CD4-positive, alpha-beta T cell treated with Interleukin-15 for 4 hours (primary cell): ENCODE measurements around the gene ZNF536.
"Not testable (repeated sequence)": the region's sequence is repeated elsewhere in the genome, so short reads cannot be mapped to it uniquely, and the experiment has no call there.

Experiments used
- DNase-seq: peaks from one replicate; pipeline ENCODE4 v3.0.0-alpha.2; 2020; ENCODE audit warnings: low spot score

The ZNF536 gene

DNA sequence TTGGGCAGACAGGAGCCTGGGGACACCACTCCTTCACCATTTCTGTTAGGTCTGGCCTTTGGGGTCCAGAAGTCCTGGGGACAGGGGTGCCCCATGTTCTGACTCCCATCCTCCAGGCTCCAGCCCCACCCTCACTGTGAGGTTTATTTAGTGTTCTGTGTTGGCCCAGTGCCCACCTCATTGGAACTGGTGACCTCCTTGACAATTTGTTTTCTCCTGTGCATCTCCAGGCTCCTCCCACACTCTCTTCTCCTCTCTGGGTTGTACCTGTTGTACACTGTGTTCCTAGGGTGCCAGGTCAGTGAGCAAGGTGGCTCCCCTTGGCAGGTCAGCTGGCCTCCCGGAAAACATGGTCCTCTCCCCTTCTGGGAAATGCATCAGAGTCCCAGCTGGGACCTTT is 110.8 kb downstream of the ZNF536 start:
- DNase-seq = no peak

DNA sequence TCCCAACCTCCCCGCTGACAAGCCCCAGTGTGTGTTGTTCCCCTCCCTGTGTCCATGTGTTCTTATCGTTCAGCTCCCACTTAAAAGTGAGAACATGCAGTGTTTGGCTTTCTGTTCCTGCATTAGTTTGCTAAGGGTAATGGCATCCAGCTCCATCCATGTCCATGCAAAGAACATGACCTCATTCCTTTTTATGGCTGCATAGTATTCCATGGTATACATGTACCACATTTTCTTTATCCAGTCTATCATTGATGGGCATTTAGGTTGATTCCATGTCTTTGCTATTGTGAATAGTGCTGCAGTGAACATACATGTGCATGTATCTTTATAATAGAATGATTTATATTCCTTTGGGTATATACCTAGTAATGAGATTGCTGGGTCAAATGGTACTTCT is 114.1 kb downstream of the ZNF536 start:
- not testable (repeated sequence) for DNase-seq

DNA sequence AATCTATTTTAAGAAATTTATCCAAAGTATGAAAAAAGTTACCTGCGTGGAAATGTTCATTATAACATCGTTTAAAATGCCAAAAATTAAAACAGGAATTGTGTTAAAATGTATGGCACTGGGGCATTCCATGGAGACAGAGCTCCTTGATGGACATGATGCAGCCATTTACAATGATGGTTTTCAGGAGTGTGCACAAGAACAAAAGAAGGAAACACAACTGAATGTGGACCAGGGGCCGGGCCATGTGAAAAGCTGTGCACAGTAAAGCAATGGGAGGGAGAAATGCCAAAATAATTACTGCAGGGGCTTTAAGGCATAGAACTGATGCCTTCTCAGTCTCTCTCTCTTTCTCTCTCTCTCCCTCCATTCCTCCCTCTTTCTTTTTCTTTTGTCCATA is 115.0 kb downstream of the ZNF536 start:
- DNase-seq = no peak

GRCh38 chr19:30488191-30488590 is 116.0 kb downstream of the ZNF536 start:
- DNase-seq = no peak

GRCh38 chr19:30490760-30491159 is 118.6 kb downstream of the ZNF536 start:
- no peak for DNase-seq

GRCh38 chr19:30492586-30493270 is 120.5 kb downstream of the ZNF536 start:
- DNase-seq = no peak

- DNase-seq = no peak
These were observed 124.8 kb downstream of the ZNF536 start for GRCh38 chr19:30497034-30497433.

GRCh38 chr19:30498085-30498484 is 125.9 kb downstream of the ZNF536 start:
- DNase-seq = not testable (repeated sequence)

- no peak for DNase-seq
These were observed 126.5 kb downstream of the ZNF536 start for GRCh38 chr19:30498707-30499106.

GRCh38 chr19:30504272-30504671 is 132.1 kb downstream of the ZNF536 start:
- no peak for DNase-seq

DNA sequence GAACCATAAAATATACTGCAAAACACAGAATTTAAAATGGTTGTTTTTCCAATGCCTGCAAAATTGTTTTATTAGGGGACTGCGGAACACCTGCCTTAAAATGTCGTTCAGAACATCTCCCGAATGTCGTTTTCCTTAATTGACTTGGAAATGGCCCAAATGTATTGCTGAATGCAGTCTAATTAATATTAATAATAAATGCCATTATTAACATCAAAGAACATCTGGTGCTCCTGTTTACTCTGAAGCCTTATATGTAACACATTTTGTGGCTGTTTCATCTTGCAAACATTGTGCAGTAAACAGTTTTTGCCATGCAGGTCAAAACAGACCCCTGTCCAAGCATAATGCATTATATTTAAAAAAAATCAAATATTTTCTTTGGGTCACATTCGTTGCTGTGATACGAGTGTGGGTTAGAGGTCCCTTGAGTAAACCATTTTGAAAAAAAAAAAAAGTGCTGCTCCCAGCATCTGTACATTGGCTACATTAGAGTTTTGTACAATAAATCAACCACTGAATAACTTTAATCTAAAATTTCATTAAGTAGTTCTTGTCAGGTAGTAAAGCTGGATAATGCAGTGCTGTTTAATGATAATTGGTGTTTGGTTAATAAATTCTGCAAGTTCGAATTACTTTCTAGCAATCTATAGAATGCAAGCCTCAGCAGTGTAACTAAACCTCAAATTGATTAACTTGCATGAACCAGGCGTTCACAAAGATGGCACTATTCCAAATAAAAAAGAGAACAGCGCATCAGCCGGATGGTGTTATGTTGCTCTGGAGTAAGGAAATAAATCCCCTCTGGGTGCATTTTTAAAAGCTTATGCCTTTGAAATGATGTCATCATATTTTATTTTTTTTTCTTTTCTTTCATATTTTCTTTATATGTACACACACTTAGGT is 140.2 kb downstream of the ZNF536 start:
- no peak for DNase-seq

DNA sequence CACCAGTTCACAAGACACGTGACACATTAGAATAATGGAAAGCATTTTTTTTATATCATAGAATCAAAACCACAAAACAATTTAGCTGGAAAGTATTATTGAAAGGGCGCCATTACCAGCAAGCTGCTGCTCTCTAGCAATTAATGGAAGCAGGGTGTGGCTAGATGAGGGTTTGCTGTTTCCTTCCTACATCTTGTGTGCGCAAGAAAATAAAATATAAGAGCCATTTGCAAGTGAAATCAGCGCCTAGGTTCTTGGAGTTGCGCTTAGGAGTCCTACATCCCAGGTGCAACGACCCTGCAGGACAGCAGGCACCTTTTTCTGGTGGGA is 140.9 kb downstream of the ZNF536 start:
- no peak for DNase-seq

GRCh38 chr19:30516111-30516510 is 143.9 kb downstream of the ZNF536 start:
- no peak for DNase-seq

DNA sequence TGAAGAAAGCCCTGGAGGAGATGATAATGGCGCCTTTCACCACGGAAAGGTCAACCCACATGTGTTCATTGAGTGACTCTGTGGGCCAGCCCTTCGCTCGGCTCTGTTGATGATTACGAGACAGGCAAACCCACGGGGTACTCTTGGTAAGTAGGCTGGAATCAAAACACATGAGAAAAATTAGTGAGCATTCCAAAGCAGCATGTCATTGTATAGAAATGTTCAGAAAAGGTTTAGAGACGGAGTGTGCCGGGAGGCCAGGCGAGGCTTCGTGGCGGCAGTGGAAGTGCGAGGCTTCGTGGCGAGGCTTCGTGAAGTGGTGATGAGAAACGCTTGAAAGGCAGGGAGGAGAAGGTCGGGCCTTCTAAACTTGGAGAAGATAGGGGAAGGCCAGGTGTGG is 144.3 kb downstream of the ZNF536 start:
- DNase-seq = no peak

DNA sequence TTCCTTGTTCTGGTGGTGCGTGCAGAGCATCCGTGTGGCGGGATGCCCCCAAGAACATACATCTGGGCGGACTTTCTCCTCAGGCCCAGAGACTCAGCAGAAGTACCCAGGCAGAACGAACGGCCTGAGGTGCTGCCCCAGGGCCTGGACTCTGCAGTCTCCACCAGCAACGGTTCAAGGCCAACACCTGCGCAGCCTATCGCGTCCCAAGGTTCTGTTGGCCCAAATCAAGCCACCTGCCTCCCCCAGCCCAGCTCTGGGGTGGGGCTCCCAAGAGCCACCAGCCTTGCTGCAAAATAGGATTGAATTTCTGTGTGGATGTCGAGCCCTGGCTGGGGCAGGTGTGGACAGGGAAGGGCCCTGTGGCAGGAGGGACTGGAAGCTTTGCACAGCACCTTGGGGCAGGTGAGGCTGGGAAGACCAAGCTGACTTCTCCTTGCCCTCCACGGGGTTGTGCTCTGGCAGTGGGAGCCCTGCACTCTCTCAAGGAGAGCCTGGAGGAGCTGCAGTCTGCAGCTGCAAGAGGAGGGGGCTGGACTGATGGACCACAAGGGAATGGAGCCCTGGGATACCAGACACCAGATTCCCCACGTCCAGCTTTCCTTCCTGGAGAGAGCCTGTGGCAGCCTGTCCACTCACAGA is 146.9 kb downstream of the ZNF536 start:
- no peak for DNase-seq

DNA sequence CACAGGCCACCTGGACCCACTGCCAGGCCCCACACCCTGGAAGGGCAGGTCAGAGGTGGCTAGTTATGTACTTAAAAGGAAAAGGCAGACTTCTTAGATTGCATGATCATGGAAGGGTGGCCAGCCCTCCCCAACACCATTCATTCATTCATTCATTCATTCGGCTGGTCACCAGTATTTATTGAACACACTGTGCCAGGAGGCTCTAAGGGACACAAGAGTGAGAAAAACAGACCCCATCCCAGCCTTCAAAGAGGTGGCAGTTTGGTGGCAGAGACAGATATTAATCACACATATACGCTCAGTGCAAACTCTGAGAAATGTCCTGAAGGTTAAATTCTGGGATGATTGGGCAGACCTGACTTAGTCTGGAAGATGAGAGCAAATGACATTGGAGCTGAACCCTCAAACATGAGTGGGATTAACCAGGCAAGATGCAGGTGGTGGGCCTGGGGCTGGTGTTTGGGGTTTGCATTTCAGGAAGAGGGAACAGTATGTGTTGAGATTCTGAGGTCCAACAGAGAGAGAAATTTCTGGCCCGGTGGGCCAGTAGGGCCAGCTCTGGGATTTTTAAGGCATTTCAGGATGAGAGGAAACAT is 147.5 kb downstream of the ZNF536 start:
- no peak for DNase-seq

DNA sequence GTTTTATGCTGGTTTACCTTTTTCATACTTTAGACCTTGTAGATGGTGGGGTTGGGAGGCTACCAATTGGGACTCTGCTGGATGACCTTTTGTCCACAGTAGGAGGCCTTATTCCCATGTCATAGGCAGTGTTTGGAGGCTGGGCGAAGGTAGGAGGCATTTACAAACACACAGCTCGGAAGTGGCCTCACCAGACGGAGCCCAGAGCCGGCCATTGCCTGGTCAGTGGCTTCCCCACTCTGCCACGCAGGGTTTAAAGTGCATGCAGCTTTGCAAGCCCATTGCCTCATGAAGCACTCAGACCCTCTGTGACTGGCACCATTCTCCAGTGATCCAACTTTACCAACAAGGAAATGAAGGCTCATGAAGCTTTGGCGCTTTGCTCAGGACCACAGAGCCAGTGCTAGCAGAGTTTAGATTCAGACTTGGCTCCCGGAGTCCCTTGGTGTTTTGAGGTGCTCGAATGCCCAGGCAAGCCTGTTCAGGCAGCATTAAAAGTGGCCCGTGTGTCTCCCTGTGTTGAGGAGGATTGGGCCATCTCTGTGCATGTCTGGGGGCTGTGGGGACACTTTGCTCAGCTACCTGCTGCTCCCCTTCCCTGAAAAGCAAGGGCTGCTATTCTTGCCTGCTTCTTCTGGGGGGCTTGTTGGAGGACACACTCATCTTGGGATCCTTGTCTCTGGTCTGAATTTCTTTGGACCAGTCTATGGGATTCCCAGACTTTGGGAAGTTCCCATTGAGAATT is 148.7 kb downstream of the ZNF536 start:
- no peak for DNase-seq

DNA sequence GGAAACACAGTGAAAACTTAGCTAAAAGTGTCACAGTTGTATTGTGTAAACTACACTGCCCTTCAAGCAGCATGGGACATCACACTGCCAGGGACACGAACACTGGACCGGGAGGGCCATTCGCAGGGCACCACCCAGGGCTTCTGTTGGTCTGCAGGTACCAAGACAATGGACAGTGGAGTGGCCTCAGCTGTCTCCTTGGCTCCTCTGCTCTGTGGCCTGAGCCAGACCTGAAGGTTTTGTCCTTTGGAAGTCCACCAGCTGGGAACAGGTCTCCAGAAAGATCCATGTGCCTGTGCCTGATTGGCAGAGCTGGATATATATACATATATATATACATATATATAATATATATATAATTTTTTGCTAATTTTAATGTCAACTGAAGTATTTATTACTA is 149.8 kb downstream of the ZNF536 start:
- no peak for DNase-seq

- no peak for DNase-seq
These were observed 150.2 kb downstream of the ZNF536 start for GRCh38 chr19:30522341-30522740.

GRCh38 chr19:30523791-30524190 is 151.6 kb downstream of the ZNF536 start:
- no peak for DNase-seq

GRCh38 chr19:30525383-30525782 is 153.2 kb downstream of the ZNF536 start:
- DNase-seq = no peak

DNA sequence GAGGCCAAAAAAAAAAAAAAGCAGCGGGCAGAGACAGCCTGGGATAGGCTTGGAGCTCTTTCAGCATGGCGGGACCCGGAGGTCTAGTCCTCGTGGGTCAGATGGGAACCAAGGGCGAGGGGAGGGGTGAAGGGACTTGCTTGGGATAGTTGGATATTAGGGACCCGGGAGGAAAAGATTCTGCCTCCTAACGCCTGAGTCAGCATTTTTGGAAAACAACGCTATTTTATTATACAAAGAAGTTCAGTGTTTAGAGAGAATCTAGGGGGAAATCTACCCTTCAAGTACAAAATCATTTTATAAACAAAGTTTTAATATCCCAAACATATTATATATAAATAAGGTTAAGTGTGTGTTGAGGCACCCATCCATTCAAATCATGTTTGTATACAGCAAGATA is 156.7 kb downstream of the ZNF536 start:
- DNase-seq = no peak
